ENCODE data around the gene NR2C2. TPM values are rescaled to one million over a fixed set of nuclear protein-coding genes. Genes with fewer than 3 reads are reported as not detected.

NR2C2 gene
- total and polyA plus RNA-seq, 2 of the 13 experiments (the other 11 are each of a cell fraction or from before 2014, with no cell fraction given) = 7.8 to 11.8 TPM

GRCh38 chr3:14913071-14913925, 34.1 kb upstream of the NR2C2 start:
- intact Hi-C loops (cut with micrococcal nuclease; ENCODE audit: unreplicated experiment) (no loop called here), in situ Hi-C loops (cut with HindIII; ENCODE audit: extremely low pct_ligation_motif_present, low pct_unique_long_range_greater_than_20kb) (no loop called here)
- BruUV-seq (replicated peaks) = no TSS peak
- ChIA-PET POLR2A (no interaction called here), CTCF (ENCODE audit: low intra/inter-chr PET ratio, low total read pairs) (no interaction called here)
- Histone ChIP-seq H3K27me3 (ENCODE audit: control insufficient read depth in 1 of 2, insufficient read depth in 2 of 2, low read length in 2 of 2) (peaks cover 1 to 11% of the 10 kb centered on the region in 2 experiments; a peak in 1 of 5 replicates), H3K36me3 (replicated peaks in 1 of 2; ENCODE audit: control insufficient read depth in 1 of 2, insufficient read depth in 2 of 2, low read length in 2 of 2) (no peaks in the 10 kb centered on the region), H3K4me1 (ENCODE audit: insufficient read depth, low read length) (no peaks in the 10 kb centered on the region), H2AFZ (ENCODE audit: low read length) (no peak overlapping the region), H3K79me2 (ENCODE audit: insufficient read depth, low read length) (no peaks in the 10 kb centered on the region), H3K4me2 (ENCODE audit: low read depth, low read length) (no peak overlapping the region), H3K9ac (ENCODE audit: insufficient read depth, low read depth, low read length) (no peak overlapping the region), H3K9me3 (ENCODE audit: low read length) (no peaks in the 10 kb centered on the region), H3K4me3 (replicated peaks in 1 of 3; ENCODE audit: insufficient read depth in 1 of 3, low read depth in 2 of 3, low read length in 3 of 3) (no peak overlapping the region), H4K20me1 (ENCODE audit: insufficient read depth, low read length) (no peaks in the 10 kb centered on the region), H3K27ac (ENCODE audit: extremely low read length, insufficient read depth, low read length) (no peak overlapping the region)
- no peak for FAIRE-seq
- DNase-seq (ENCODE audit: low spot score) = no peak
- WGBS (ENCODE audit: low lambda C conversion rate) = 41% methylated on average over 8 of the region's 10 CpGs
- TF ChIP-seq RBAK (CRISPR knock-in tag; IDR thresholded peaks at IDR 0.05) (no peak), ZNF382 (CRISPR knock-in tag; IDR thresholded peaks at IDR 0.05; ENCODE audit: borderline replicate concordance) (no peak), ZNF7 (CRISPR knock-in tag; IDR thresholded peaks at IDR 0.05) (no peak), ZNF605 (CRISPR knock-in tag; IDR thresholded peaks at IDR 0.05) (no peak), ZNF512B (CRISPR knock-in tag; IDR thresholded peaks at IDR 0.05; ENCODE audit: borderline replicate concordance) (no peak), JDP2 (CRISPR knock-in tag; IDR thresholded peaks at IDR 0.05; ENCODE audit: borderline replicate concordance) (no peak), FOSL1 (CRISPR knock-in tag; IDR thresholded peaks at IDR 0.05; ENCODE audit: borderline replicate concordance) (no peak), KAT7 (CRISPR knock-in tag; IDR thresholded peaks at IDR 0.05; ENCODE audit: borderline replicate concordance) (no peak), NFKB2 (CRISPR knock-in tag; IDR thresholded peaks at IDR 0.05; ENCODE audit: borderline replicate concordance) (no peak), RFX3 (CRISPR knock-in tag; IDR thresholded peaks at IDR 0.05) (no peak), SP4 (CRISPR knock-in tag; IDR thresholded peaks at IDR 0.05) (no peak), ZFP91 (CRISPR knock-in tag; IDR thresholded peaks at IDR 0.05; ENCODE audit: borderline replicate concordance) (no peak), ZBTB44 (CRISPR knock-in tag; IDR thresholded peaks at IDR 0.05) (no peak), ZNF558 (CRISPR knock-in tag; IDR thresholded peaks at IDR 0.05; ENCODE audit: borderline replicate concordance) (no peak), ZNF562 (CRISPR knock-in tag; IDR thresholded peaks at IDR 0.05; ENCODE audit: borderline replicate concordance) (no peak)
- no peak for ATAC-seq
